Cardiac muscle cell (in vitro differentiated cells and primary cell): Measurements from ENCODE around the gene GBP6. TPM values are rescaled to one million over a fixed set of nuclear protein-coding genes. Genes with fewer than 3 reads are reported as not detected.

Experiments used
- DNase-seq, 2 donors: peaks; one replicate each; pipeline versions ENCODE4 v3.0.0 to v3.0.0-alpha.2; 2010 to 2017; ENCODE audit warnings: low read depth in 1 of 2, low spot score in 1 of 2
- H3K27ac ChIP-seq: fragments of 200-600 bp; sonication (generic); 2 replicates; pipeline ENCODE4 v1.5.1; 2016
- H3K27me3 ChIP-seq: fragments of 200-600 bp; sonication (generic); 2 replicates; pipeline ENCODE4 v1.6.0; 2016; ENCODE audit warnings: control low read depth
- H3K36me3 ChIP-seq: fragments of 200-600 bp; sonication (generic); 2 replicates; pipeline ENCODE4 v1.5.1; 2016; ENCODE audit warnings: control low read depth
- H3K4me1 ChIP-seq: fragments of 200-600 bp; sonication (generic); 2 replicates; pipeline ENCODE4 v1.8.1; 2017; ENCODE audit warnings: low read depth, mild to moderate bottlenecking, mixed run types
- H3K4me3 ChIP-seq: fragments of 200-600 bp; sonication (generic); 2 replicates; pipeline ENCODE4 v1.5.1; 2016; ENCODE audit warnings: mild to moderate bottlenecking
- H3K9me3 ChIP-seq: fragments of 200-600 bp; sonication (generic); 2 replicates; pipeline ENCODE4 v1.5.1; 2017; ENCODE audit warnings: low read depth, mild to moderate bottlenecking, control low read depth
- CTCF ChIP-seq: IDR thresholded peaks from 2 replicates; pipeline ENCODE4 v1.5.1; 2012; ENCODE audit warnings: low read depth, mild to moderate bottlenecking, low read length
- polyA plus RNA-seq: library from polyadenylated mRNA; unstranded; fragments of >200 nt; fragmentation: Nextera tagmentation; extraction: Ambion mirVana; gene quantifications from 2 replicates; pipeline ENCODE4 v1.2.1, GENCODE V29; 2016
- total RNA-seq: library from RNA; depleted of rRNA; stranded (reverse); fragments of >200 nt; gene quantifications from 2 replicates; pipeline ENCODE4 v1.2.3, GENCODE V29; 2016

Gene GBP6, protein sequence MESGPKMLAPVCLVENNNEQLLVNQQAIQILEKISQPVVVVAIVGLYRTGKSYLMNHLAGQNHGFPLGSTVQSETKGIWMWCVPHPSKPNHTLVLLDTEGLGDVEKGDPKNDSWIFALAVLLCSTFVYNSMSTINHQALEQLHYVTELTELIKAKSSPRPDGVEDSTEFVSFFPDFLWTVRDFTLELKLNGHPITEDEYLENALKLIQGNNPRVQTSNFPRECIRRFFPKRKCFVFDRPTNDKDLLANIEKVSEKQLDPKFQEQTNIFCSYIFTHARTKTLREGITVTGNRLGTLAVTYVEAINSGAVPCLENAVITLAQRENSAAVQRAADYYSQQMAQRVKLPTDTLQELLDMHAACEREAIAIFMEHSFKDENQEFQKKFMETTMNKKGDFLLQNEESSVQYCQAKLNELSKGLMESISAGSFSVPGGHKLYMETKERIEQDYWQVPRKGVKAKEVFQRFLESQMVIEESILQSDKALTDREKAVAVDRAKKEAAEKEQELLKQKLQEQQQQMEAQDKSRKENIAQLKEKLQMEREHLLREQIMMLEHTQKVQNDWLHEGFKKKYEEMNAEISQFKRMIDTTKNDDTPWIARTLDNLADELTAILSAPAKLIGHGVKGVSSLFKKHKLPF
- 0.69 TPM in 1 of 2 replicates, not detected in the other for total RNA-seq
- polyA plus RNA-seq: not detected in 2 replicates

GRCh38 chr1:89363638-89364536, at the start of gene GBP6:
Gene GBP6, plus strand, starts transcription at chr1:89364059. Its CDS starts 4,493 bp downstream, at chr1:89368552.
- H3K9me3 ChIP-seq: no peaks in the 10 kb centered on the region
- peak within 1 kb of the TSS; percentile 79 for H3K27ac ChIP-seq
- TF ChIP-seq CTCF: no peak
- no peaks in the 10 kb centered on the region for H3K27me3 ChIP-seq
- no peak within 1 kb of the TSS for H3K4me3 ChIP-seq
- H3K36me3 ChIP-seq: no peaks in the 10 kb centered on the region
- DNase-seq: peak; percentile 27 to 62
- peaks cover 30% of the 10 kb centered on the region for H3K4me1 ChIP-seq

DNA sequence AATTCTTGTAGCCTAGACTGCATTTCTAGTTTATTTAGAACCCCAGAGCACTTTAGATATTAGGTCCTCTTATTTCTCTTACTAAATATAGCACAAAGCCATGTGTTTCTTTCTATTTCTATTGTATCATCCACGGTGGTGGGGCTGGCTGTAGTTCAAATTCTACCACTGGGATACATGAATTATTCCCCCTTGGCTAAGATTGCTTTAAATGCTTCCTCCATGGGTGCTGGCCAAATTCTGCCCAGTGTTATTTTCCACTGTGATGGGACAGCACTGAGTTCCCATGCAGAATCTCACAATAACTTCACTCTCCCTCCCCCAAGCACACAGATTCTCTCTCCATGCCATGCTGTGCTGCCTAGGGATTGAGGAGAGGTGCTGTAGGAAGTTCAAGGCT, 41.5 kb upstream of the GBP6 start:
- no peak for TF ChIP-seq CTCF
- Histone ChIP-seq H3K27ac (no peak overlapping the region), H3K9me3 (no peaks in the 10 kb centered on the region), H3K4me1 (no peaks in the 10 kb centered on the region), H3K4me3 (no peak overlapping the region), H3K27me3 (no peaks in the 10 kb centered on the region), H3K36me3 (no peaks in the 10 kb centered on the region)
- no peak for DNase-seq

GRCh38 chr1:89331890-89332289, 32.0 kb upstream of the GBP6 start:
- Histone ChIP-seq H3K4me3 (no peak overlapping the region), H3K27me3 (no peaks in the 10 kb centered on the region), H3K9me3 (no peaks in the 10 kb centered on the region), H3K36me3 (no peaks in the 10 kb centered on the region), H3K27ac (no peak overlapping the region), H3K4me1 (no peaks in the 10 kb centered on the region)
- TF ChIP-seq CTCF: no peak
- DNase-seq: no peak

GRCh38 chr1:89332461-89332860, 31.4 kb upstream of the GBP6 start:
- no peaks in the 10 kb centered on the region for H3K4me1 ChIP-seq
- H3K27ac ChIP-seq: no peak overlapping the region
- TF ChIP-seq CTCF: no peak
- no peaks in the 10 kb centered on the region for H3K27me3 ChIP-seq
- H3K4me3 ChIP-seq: no peak overlapping the region
- no peaks in the 10 kb centered on the region for H3K9me3 ChIP-seq
- no peak for DNase-seq
- no peaks in the 10 kb centered on the region for H3K36me3 ChIP-seq

GRCh38 chr1:89335486-89335885, 28.4 kb upstream of the GBP6 start:
- no peak for TF ChIP-seq CTCF
- Histone ChIP-seq H3K4me3 (no peak overlapping the region), H3K9me3 (no peaks in the 10 kb centered on the region), H3K27ac (no peak overlapping the region), H3K4me1 (no peaks in the 10 kb centered on the region), H3K27me3 (no peaks in the 10 kb centered on the region), H3K36me3 (no peaks in the 10 kb centered on the region)
- DNase-seq: no peak
